ENCODE results near the gene ATM. TPM values are rescaled to one million over a fixed set of nuclear protein-coding genes. Genes with fewer than 3 reads are reported as not detected.

ATM gene
- total RNA-seq, 1 donor from 2014 or later = 51.5 TPM

DNA sequence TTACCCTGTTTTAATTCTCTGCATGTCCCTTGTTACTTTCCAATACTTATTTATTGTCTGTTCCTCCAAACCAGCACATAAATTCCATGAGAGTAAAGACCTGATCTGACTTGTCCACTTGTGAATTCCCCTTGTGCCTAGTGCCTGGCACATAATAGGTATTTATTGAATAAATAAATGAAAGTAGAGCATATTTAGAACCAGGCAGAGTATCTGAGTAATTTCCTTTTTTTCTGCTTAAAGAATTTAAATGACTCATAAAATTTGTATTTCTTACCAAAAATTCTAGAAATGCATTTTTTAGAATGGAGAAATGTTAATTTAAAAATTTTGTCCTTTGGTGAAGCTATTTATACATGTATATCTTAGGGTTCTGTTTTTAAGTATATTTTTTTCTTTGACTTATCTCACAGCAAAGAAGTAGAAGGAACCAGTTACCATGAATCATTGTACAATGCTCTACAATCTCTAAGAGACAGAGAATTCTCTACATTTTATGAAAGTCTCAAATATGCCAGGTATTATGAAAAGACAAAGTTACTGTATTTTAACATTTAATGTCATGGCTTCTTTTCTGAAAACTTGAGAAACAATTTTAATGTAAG is 96.8 kb downstream of the ATM start:
- no peaks in the 10 kb centered on the region for H3K4me1 Mint-ChIP-seq (ENCODE audit: unreplicated experiment)
- TF ChIP-seq, protein P1, sequence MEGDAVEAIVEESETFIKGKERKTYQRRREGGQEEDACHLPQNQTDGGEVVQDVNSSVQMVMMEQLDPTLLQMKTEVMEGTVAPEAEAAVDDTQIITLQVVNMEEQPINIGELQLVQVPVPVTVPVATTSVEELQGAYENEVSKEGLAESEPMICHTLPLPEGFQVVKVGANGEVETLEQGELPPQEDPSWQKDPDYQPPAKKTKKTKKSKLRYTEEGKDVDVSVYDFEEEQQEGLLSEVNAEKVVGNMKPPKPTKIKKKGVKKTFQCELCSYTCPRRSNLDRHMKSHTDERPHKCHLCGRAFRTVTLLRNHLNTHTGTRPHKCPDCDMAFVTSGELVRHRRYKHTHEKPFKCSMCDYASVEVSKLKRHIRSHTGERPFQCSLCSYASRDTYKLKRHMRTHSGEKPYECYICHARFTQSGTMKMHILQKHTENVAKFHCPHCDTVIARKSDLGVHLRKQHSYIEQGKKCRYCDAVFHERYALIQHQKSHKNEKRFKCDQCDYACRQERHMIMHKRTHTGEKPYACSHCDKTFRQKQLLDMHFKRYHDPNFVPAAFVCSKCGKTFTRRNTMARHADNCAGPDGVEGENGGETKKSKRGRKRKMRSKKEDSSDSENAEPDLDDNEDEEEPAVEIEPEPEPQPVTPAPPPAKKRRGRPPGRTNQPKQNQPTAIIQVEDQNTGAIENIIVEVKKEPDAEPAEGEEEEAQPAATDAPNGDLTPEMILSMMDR (IDR thresholded peaks at IDR 0.05; ENCODE audit: unreplicated experiment) = no peak
- H3K4me3 Mint-ChIP-seq (ENCODE audit: unreplicated experiment) = no peak overlapping the region
- DNase-seq (ENCODE audit: low spot score) = no peak
- no peaks in the 10 kb centered on the region for H3K27me3 Mint-ChIP-seq (ENCODE audit: unreplicated experiment)
- peaks cover 7% of the 10 kb centered on the region for H3K36me3 Mint-ChIP-seq (ENCODE audit: low read depth, unreplicated experiment)
- H3K27ac Mint-ChIP-seq (ENCODE audit: unreplicated experiment) = no peak overlapping the region
- H3K9me3 Mint-ChIP-seq (ENCODE audit: unreplicated experiment) = no peaks in the 10 kb centered on the region

DNA sequence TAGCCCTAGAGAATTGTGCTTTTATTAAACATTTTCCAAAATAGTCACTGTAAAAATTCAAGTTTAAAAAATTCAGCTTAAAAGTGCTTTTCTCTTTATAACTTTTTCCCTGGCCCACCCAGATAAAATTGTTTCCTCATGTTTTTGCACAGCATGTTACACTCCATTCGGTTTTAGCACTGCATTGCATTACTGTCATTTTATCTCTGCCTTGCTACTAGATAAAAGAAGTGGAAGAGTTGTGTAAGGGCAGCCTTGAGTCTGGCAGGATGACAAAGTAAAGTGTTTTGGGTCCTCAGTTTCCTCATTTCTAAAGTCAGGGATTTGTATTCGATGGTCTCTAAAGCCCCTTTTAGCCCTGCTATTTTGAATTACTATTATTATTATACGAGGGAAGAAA is 99.8 kb downstream of the ATM start:
- Mint-ChIP-seq H3K9me3 (ENCODE audit: unreplicated experiment) (no peaks in the 10 kb centered on the region), H3K36me3 (ENCODE audit: low read depth, unreplicated experiment) (no peaks in the 10 kb centered on the region), H3K27me3 (ENCODE audit: unreplicated experiment) (no peaks in the 10 kb centered on the region), H3K4me1 (ENCODE audit: unreplicated experiment) (no peaks in the 10 kb centered on the region), H3K4me3 (ENCODE audit: unreplicated experiment) (no peak overlapping the region), H3K27ac (ENCODE audit: unreplicated experiment) (no peak overlapping the region)
- no peak for DNase-seq (ENCODE audit: low spot score)
- TF ChIP-seq, protein P1 (IDR thresholded peaks at IDR 0.05; ENCODE audit: unreplicated experiment) = no peak

DNA sequence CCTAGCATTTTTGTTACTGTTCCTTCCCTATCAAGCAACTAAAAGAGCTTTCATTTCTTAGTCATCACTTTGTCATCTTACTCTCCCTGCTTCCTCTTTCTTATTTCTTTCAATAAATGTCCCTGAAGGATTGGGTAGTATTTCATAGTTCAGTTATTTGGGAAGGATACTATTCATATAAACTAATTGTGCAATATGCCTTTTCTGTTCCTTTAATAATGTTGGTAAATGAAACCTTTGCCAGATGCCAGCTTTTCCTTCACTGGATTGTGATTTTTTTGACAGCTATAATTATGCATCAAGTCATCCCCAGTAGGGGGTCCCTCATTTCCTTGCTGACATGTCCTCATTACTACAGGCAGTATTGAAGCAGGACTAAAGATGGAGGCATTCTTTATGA is 101.7 kb downstream of the ATM start:
- DNase-seq (ENCODE audit: low spot score) = no peak
- TF ChIP-seq, protein P1 (IDR thresholded peaks at IDR 0.05; ENCODE audit: unreplicated experiment) = no peak
- H3K27me3 Mint-ChIP-seq (ENCODE audit: unreplicated experiment) = no peaks in the 10 kb centered on the region
- H3K4me1 Mint-ChIP-seq (ENCODE audit: unreplicated experiment) = no peaks in the 10 kb centered on the region
- H3K36me3 Mint-ChIP-seq (ENCODE audit: low read depth, unreplicated experiment) = peaks cover 2% of the 10 kb centered on the region
- no peak overlapping the region for H3K4me3 Mint-ChIP-seq (ENCODE audit: unreplicated experiment)
- H3K9me3 Mint-ChIP-seq (ENCODE audit: unreplicated experiment) = no peaks in the 10 kb centered on the region
- H3K27ac Mint-ChIP-seq (ENCODE audit: unreplicated experiment) = no peak overlapping the region

DNA sequence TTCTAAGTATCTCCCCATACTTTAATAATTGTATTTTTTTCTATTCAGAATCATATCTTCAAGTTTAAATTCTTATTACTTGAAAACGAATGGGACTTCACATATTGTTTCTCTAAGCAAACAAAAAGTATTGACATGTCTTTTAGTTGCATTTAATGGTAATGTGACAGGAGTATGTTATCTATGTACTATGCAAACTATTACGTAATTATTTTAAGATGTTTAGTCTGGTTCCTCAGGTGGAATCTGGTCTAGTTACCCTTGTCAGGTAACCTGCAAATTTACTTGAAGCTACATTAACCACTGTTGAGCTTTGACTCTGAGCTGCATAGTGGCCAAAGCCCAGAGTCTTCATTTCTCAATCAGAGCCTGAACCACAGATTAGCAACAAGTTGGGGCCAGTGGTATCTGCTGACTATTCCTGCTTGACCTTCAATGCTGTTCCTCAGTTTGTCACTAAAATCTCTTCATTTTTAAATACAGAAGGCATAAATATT is 110.6 kb downstream of the ATM start:
- Mint-ChIP-seq H3K27ac (ENCODE audit: unreplicated experiment) (no peak overlapping the region), H3K9me3 (ENCODE audit: unreplicated experiment) (no peaks in the 10 kb centered on the region), H3K27me3 (ENCODE audit: unreplicated experiment) (no peaks in the 10 kb centered on the region), H3K4me1 (ENCODE audit: unreplicated experiment) (no peaks in the 10 kb centered on the region), H3K36me3 (ENCODE audit: low read depth, unreplicated experiment) (peaks cover 4% of the 10 kb centered on the region), H3K4me3 (ENCODE audit: unreplicated experiment) (no peak overlapping the region)
- TF ChIP-seq, protein P1 (IDR thresholded peaks at IDR 0.05; ENCODE audit: unreplicated experiment) = no peak
- no peak for DNase-seq (ENCODE audit: low spot score)

DNA sequence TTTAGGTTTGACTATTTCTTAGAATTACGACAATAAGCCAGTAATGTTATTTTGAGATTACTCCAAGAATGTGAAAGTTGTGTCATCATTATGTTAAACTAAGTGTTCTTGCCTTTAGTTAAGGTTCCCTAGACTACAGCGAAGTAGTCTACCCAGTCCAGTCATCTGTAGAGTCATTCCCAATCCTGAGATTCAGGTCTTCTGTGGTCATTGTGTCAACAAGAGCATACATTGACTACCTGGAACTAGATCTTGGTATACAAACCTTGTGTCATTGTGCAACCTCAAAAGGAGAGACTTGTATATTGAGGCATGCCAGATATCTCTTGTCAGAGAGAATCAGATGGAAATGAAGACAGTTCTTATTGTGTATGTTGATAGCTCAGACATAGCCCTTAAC is 115.9 kb downstream of the ATM start:
- Mint-ChIP-seq H3K9me3 (ENCODE audit: unreplicated experiment) (no peaks in the 10 kb centered on the region), H3K27ac (ENCODE audit: unreplicated experiment) (no peak overlapping the region), H3K27me3 (ENCODE audit: unreplicated experiment) (no peaks in the 10 kb centered on the region), H3K4me1 (ENCODE audit: unreplicated experiment) (no peaks in the 10 kb centered on the region), H3K4me3 (ENCODE audit: unreplicated experiment) (no peak overlapping the region), H3K36me3 (ENCODE audit: low read depth, unreplicated experiment) (no peaks in the 10 kb centered on the region)
- TF ChIP-seq, protein P1 (IDR thresholded peaks at IDR 0.05; ENCODE audit: unreplicated experiment) = no peak
- no peak for DNase-seq (ENCODE audit: low spot score)

All from endothelial cell (in vitro differentiated cells).